ENCODE results near the gene KYNU.
"Not testable (repeated sequence)": the region's sequence is repeated elsewhere in the genome, so short reads cannot be mapped to it uniquely, and the experiment has no call there.

The KYNU gene

GRCh38 chr2:142915502-142915901 lies 38.0 kb downstream of the KYNU start:
- no peak for DNase-seq (ENCODE audit: low read depth in 2 of 2)

GRCh38 chr2:142918624-142919023 lies 41.2 kb downstream of the KYNU start:
- DNase-seq (ENCODE audit: low read depth in 2 of 2), result no peak

GRCh38 chr2:142920571-142920970 lies 43.1 kb downstream of the KYNU start:
- DNase-seq (ENCODE audit: low read depth in 2 of 2), result no peak

- no peak for DNase-seq (ENCODE audit: low read depth in 2 of 2)
Measured at GRCh38 chr2:142926445-142926844, 49.0 kb downstream of the KYNU start.

GRCh38 chr2:142930835-142931398 lies 53.5 kb downstream of the KYNU start:
- DNase-seq (ENCODE audit: low read depth in 2 of 2), result no peak

- DNase-seq (ENCODE audit: low read depth in 2 of 2), result no peak
Measured at GRCh38 chr2:142933916-142934315, 56.5 kb downstream of the KYNU start.

GRCh38 chr2:142935563-142936089 lies 58.2 kb downstream of the KYNU start:
- no peak for DNase-seq (ENCODE audit: low read depth in 2 of 2)

- DNase-seq (ENCODE audit: low read depth in 2 of 2), result no peak
Measured at GRCh38 chr2:142936629-142937028, 59.2 kb downstream of the KYNU start.

- DNase-seq (ENCODE audit: low read depth in 2 of 2), result no peak
Measured at GRCh38 chr2:142937347-142937746, 59.9 kb downstream of the KYNU start.

GRCh38 chr2:142938240-142938639 lies 60.8 kb downstream of the KYNU start:
- no peak for DNase-seq (ENCODE audit: low read depth in 2 of 2)

GRCh38 chr2:142940606-142941223 lies 63.3 kb downstream of the KYNU start:
- DNase-seq (ENCODE audit: low read depth in 2 of 2), result no peak

GRCh38 chr2:142942690-142943089 lies 65.2 kb downstream of the KYNU start:
- no peak for DNase-seq (ENCODE audit: low read depth in 2 of 2)

- DNase-seq (ENCODE audit: low read depth in 2 of 2), result peak in 1 of 2 experiments; percentile 14
Measured at GRCh38 chr2:142944264-142944663, 66.8 kb downstream of the KYNU start.

- peak in 1 of 2 experiments; percentile 13 for DNase-seq (ENCODE audit: low read depth in 2 of 2)
Measured at GRCh38 chr2:142944721-142945120, 67.3 kb downstream of the KYNU start.

- DNase-seq (ENCODE audit: low read depth in 2 of 2), result no peak
Measured at GRCh38 chr2:142946941-142947340, 69.5 kb downstream of the KYNU start.

- DNase-seq (ENCODE audit: low read depth in 2 of 2), result not testable (repeated sequence)
Measured at GRCh38 chr2:142948723-142949122, 71.3 kb downstream of the KYNU start.

- not testable (repeated sequence) for DNase-seq (ENCODE audit: low read depth in 2 of 2)
Measured at GRCh38 chr2:142950323-142950722, 72.9 kb downstream of the KYNU start.

GRCh38 chr2:142951190-142952007 lies 73.9 kb downstream of the KYNU start:
- no peak for DNase-seq (ENCODE audit: low read depth in 2 of 2)

- no peak for DNase-seq (ENCODE audit: low read depth in 2 of 2)
Measured at GRCh38 chr2:142952018-142952417, 74.6 kb downstream of the KYNU start.

- DNase-seq (ENCODE audit: low read depth in 2 of 2), result no peak
Measured at GRCh38 chr2:142952793-142953494, 75.5 kb downstream of the KYNU start.

- no peak for DNase-seq (ENCODE audit: low read depth in 2 of 2)
Measured at GRCh38 chr2:142954493-142954892, 77.0 kb downstream of the KYNU start.

- no peak for DNase-seq (ENCODE audit: low read depth in 2 of 2)
Measured at GRCh38 chr2:142957144-142957543, 79.7 kb downstream of the KYNU start.

Measured in fibroblast of skin of left biceps (primary cell).